MM.1S (cell line): ENCODE measurements around the gene ASPHD2.

Experiments used
- EZH2 ChIP-seq: fragments of 300-600 bp; sonication (generic); optimal IDR thresholded peaks from 2 replicates; pipeline ENCODE3; 2017; ENCODE audit warnings: low read depth, mild to moderate bottlenecking, antibody characterized with exemption, low read length, mixed read lengths
- EZH2phosphoT487 ChIP-seq: fragments of 300-600 bp; sonication (generic); IDR thresholded peaks from 2 replicates; pipeline ENCODE4 v1.6.1; 2018; ENCODE audit warnings: antibody characterized with exemption, low read length
- TF ChIP-seq, protein P1 (sequence below): fragments of 300-600 bp; sonication (generic); IDR thresholded peaks from 2 replicates; pipeline ENCODE4 v1.5.1; 2016; ENCODE audit warnings: antibody characterized with exemption, low read length, mixed read lengths

DNA sequence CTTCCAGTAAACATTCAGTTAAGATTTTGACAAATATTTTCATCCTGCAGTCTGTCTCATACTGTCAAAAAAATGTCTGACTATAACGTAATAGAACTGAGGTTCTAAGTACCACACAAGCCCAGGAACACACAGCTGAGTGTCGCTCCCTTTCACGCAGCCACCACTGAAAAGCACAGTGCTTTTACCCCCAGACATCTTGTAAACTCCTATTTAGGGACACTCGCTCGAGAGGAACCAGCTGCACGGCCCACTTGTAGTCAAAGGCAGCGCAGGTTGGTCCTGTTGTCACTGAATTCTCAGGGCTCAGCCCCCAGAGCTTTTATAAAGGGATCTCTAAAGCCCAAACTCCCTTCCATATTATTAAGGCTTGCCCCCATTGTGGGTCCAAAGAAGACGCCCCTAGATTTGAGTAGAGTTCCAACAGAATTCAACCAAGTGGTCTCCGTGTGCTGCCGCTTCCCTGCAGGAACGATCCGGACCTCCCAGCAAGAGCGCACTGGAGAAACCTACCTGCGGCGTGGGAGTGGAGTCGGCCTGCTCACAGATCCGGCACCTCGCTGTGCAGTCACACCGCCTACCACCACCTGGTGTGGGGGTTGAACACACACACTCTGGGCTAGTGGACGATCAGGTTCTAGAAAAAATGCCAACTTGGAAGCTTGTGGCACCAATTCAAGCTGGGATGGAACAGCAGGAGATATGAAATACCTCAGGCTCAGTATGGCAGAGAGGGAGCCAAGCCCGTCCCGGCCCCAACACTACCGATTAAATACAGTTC lies 23.4 kb downstream of the ASPHD2 start:
- TF ChIP-seq EZH2 = no peak
- TF ChIP-seq, protein P1, sequence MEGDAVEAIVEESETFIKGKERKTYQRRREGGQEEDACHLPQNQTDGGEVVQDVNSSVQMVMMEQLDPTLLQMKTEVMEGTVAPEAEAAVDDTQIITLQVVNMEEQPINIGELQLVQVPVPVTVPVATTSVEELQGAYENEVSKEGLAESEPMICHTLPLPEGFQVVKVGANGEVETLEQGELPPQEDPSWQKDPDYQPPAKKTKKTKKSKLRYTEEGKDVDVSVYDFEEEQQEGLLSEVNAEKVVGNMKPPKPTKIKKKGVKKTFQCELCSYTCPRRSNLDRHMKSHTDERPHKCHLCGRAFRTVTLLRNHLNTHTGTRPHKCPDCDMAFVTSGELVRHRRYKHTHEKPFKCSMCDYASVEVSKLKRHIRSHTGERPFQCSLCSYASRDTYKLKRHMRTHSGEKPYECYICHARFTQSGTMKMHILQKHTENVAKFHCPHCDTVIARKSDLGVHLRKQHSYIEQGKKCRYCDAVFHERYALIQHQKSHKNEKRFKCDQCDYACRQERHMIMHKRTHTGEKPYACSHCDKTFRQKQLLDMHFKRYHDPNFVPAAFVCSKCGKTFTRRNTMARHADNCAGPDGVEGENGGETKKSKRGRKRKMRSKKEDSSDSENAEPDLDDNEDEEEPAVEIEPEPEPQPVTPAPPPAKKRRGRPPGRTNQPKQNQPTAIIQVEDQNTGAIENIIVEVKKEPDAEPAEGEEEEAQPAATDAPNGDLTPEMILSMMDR = no peak
- TF ChIP-seq EZH2phosphoT487 = no peak
